H1 (cell line): ENCODE measurements around the gene AGBL1. TPM values are rescaled to one million over a fixed set of nuclear protein-coding genes. Genes with fewer than 3 reads are reported as not detected.

Source experiments
- CTCF ChIA-PET: fragments of 300-600 bp; sonication (Branson Sonifier 250); formaldehyde crosslinking; loops from one replicate; lab custom pipeline; 2021; ENCODE audit not compliant: partially characterized antibody; lab: Charles Lee
- POLR2A ChIA-PET: fragments of 300-600 bp; sonication (Branson Sonifier 250); formaldehyde crosslinking; loops from one replicate; lab custom pipeline; 2021; ENCODE audit warnings: inconsistent platforms; ENCODE audit not compliant: partially characterized antibody; lab: Charles Lee
- DNase-seq, 2 experiments: peaks; one replicate each; pipeline versions ENCODE4 v3.0.0 to v3.0.0-alpha.2; 2010 to 2022; ENCODE audit warnings: low spot score in 2 of 2, low read depth in 1 of 2, mixed read lengths in 1 of 2
- FAIRE-seq: peaks from 2 replicates; lab custom pipeline; 2011; peaks lifted over from hg19 to GRCh38; lab: Jason Lieb, UNC
- H2AFZ ChIP-seq: 2 replicates; pipeline ENCODE4 v1.8.1; 2012; ENCODE audit warnings: low read length, inconsistent platforms
- H2AK5ac ChIP-seq: 2 replicates; pipeline ENCODE4 v1.6.1; 2013; ENCODE audit warnings: low read depth, low read length
- H2BK120ac ChIP-seq: replicated peaks from 2 replicates; pipeline ENCODE3; 2013; ENCODE audit warnings: low read depth, low read length, inconsistent platforms
- H2BK12ac ChIP-seq: 2 replicates; pipeline ENCODE4 v1.6.1; 2013; ENCODE audit warnings: low read depth, low read length
- H2BK15ac ChIP-seq: 2 replicates; pipeline ENCODE4 v1.6.1; 2013; ENCODE audit warnings: low read length
- H2BK20ac ChIP-seq: 2 replicates; pipeline ENCODE4 v1.6.1; 2013; ENCODE audit warnings: low read length
- H2BK5ac ChIP-seq: 2 replicates; pipeline ENCODE4 v1.6.1; 2013; ENCODE audit warnings: low read depth, low read length
- H3K14ac ChIP-seq: 2 replicates; pipeline ENCODE4 v1.6.1; 2013; ENCODE audit warnings: inconsistent platforms; ENCODE audit not compliant: insufficient read length
- H3K18ac ChIP-seq: 2 replicates; pipeline ENCODE4 v1.6.1; 2013; ENCODE audit warnings: low read length; ENCODE audit errors: extremely low read depth
- H3K23ac ChIP-seq: 2 replicates; pipeline ENCODE4 v1.6.1; 2013; ENCODE audit warnings: inconsistent platforms; ENCODE audit not compliant: insufficient read length
- H3K23me2 ChIP-seq: 2 replicates; pipeline ENCODE4 v1.6.1; 2013; ENCODE audit warnings: low read depth, low read length
- H3K27ac ChIP-seq: 2 replicates; pipeline ENCODE4 v1.6.1; 2011; ENCODE audit warnings: low read depth, low read length, inconsistent platforms
- H3K27me3 ChIP-seq, 4 experiments: replicated peaks in 1 of 4; 1 replicate in 1 of 4; 2 replicates in 3 of 4; pipeline versions ENCODE4 v1.6.1 to v1.8.1; 2011 to 2013; ENCODE audit warnings: low read length in 3 of 4, mild to moderate bottlenecking in 3 of 4, inconsistent platforms in 2 of 4, mixed read lengths in 2 of 4, moderate library complexity in 1 of 4; ENCODE audit not compliant: control insufficient read depth in 3 of 4, insufficient read depth in 3 of 4; ENCODE audit errors: extremely low read depth in 1 of 4
- H3K36me3 ChIP-seq, 4 experiments: 2 replicates each; pipeline versions ENCODE4 v1.6.1 to v1.8.1; 2011 to 2013; ENCODE audit warnings: mild to moderate bottlenecking in 4 of 4, low read length in 3 of 4, moderate library complexity in 2 of 4, control low read depth in 1 of 4, inconsistent platforms in 1 of 4; ENCODE audit not compliant: insufficient read depth in 4 of 4, control insufficient read depth in 2 of 4
- H3K4ac ChIP-seq: replicated peaks from 2 replicates; pipeline ENCODE3; 2013; ENCODE audit warnings: low read length, low read depth, mixed read lengths, inconsistent platforms; ENCODE audit not compliant: insufficient read length
- H3K4me1 ChIP-seq, 4 experiments: replicated peaks in 1 of 4; 1 replicate in 1 of 4; 2 replicates in 3 of 4; pipeline versions ENCODE4 v1.6.1 to v1.8.1; 2011 to 2013; ENCODE audit warnings: low read length in 3 of 4, inconsistent platforms in 2 of 4, mixed read lengths in 1 of 4; ENCODE audit not compliant: insufficient read depth in 4 of 4, control insufficient read depth in 3 of 4
- H3K4me2 ChIP-seq, 2 experiments: 2 replicates each; pipeline versions ENCODE4 v1.6.1 to v1.8.1; 2011 to 2013; ENCODE audit warnings: low read depth in 2 of 2, low read length in 2 of 2, control low read depth in 1 of 2, inconsistent platforms in 1 of 2, mild to moderate bottlenecking in 1 of 2; ENCODE audit not compliant: insufficient read depth in 1 of 2
- H3K4me3 ChIP-seq, 4 experiments: fragments of 200-600, 300-600 bp in 1 of 4; sonication (generic), shearing (Covaris generic), sonication (Bioruptor Twin) in 1 of 4; 2 replicates each; pipeline versions ENCODE4 v1.5.1 to v1.8.1; 2011 to 2016; ENCODE audit warnings: low read length in 4 of 4, low read depth in 3 of 4, control low read depth in 2 of 4, inconsistent platforms in 2 of 4, mild to moderate bottlenecking in 2 of 4, mixed read lengths in 1 of 4, moderate library complexity in 1 of 4; ENCODE audit not compliant: insufficient read depth in 2 of 4; ENCODE audit errors: extremely low read depth in 1 of 4
- H3K56ac ChIP-seq: replicated peaks from 2 replicates; pipeline ENCODE3; 2013; ENCODE audit warnings: low read depth, mild to moderate bottlenecking, mixed read lengths, low read length, inconsistent platforms; ENCODE audit not compliant: insufficient read length
- H3K79me1 ChIP-seq: 2 replicates; pipeline ENCODE4 v1.6.1; 2013; ENCODE audit warnings: low read depth, low read length, control low read depth
- H3K79me2 ChIP-seq, 2 experiments: 2 replicates each; pipeline versions ENCODE4 v1.6.1 to v1.8.1; 2012 to 2013; ENCODE audit warnings: low read length in 2 of 2, mild to moderate bottlenecking in 2 of 2, inconsistent platforms in 1 of 2; ENCODE audit not compliant: insufficient read depth in 2 of 2, control insufficient read depth in 1 of 2
- H3K9ac ChIP-seq, 4 experiments: replicated peaks in 1 of 4; 1 replicate in 1 of 4; 2 replicates in 3 of 4; pipeline versions ENCODE4 v1.6.1 to v1.8.1; 2011 to 2013; ENCODE audit warnings: low read depth in 3 of 4, low read length in 3 of 4, control low read depth in 2 of 4, mild to moderate bottlenecking in 2 of 4, moderate library complexity in 2 of 4, inconsistent platforms in 1 of 4; ENCODE audit errors: extremely low read depth in 1 of 4
- H3K9me3 ChIP-seq, 2 experiments: 2 replicates each; pipeline versions ENCODE4 v1.6.1 to v1.8.1; 2012 to 2013; ENCODE audit warnings: mild to moderate bottlenecking in 2 of 2, moderate library complexity in 2 of 2, control low read depth in 1 of 2, inconsistent platforms in 1 of 2, low read depth in 1 of 2, low read length in 1 of 2, mixed read lengths in 1 of 2; ENCODE audit not compliant: insufficient read depth in 2 of 2
- H4K20me1 ChIP-seq, 2 experiments: replicated peaks in 1 of 2; 2 replicates each; pipeline versions ENCODE3 to v1.8.1; 2011 to 2013; ENCODE audit warnings: inconsistent platforms in 2 of 2, low read length in 2 of 2, mild to moderate bottlenecking in 1 of 2; ENCODE audit not compliant: insufficient read depth in 2 of 2, control insufficient read depth in 1 of 2
- H4K5ac ChIP-seq: 2 replicates; pipeline ENCODE4 v1.6.1; 2013; ENCODE audit warnings: low read length, low read depth, mixed read lengths, inconsistent platforms; ENCODE audit not compliant: insufficient read length
- H4K8ac ChIP-seq: 2 replicates; pipeline ENCODE4 v1.8.0; 2013; ENCODE audit warnings: mild to moderate bottlenecking, moderate library complexity, low read length, inconsistent platforms; ENCODE audit not compliant: insufficient read depth; ENCODE audit errors: extremely low read depth
- H4K91ac ChIP-seq: replicated peaks from 2 replicates; pipeline ENCODE3; 2013; ENCODE audit warnings: low read length, mixed read lengths, inconsistent platforms; ENCODE audit not compliant: insufficient read length
- ATF3 ChIP-seq: IDR thresholded peaks from 2 replicates; pipeline ENCODE4 v1.6.1; 2011; ENCODE audit warnings: low read depth, mild to moderate bottlenecking, low read length; ENCODE audit not compliant: insufficient read depth
- BRCA1 ChIP-seq: IDR thresholded peaks from 2 replicates; pipeline ENCODE4 v1.6.1; 2012; ENCODE audit warnings: low read depth, low read length, improper control_type of control experiment
- CHD1 ChIP-seq: IDR thresholded peaks from 2 replicates; pipeline ENCODE4 v1.6.1; 2012; ENCODE audit warnings: low read depth, low read length, improper control_type of control experiment
- EZH2 ChIP-seq: fragments of 200-600 bp; sonication (generic); IDR thresholded peaks from 2 replicates; pipeline ENCODE4 v1.7.1; 2012; ENCODE audit warnings: low read depth, mild to moderate bottlenecking, moderate library complexity, low read length, inconsistent platforms; ENCODE audit not compliant: severe bottlenecking
- JUN ChIP-seq: IDR thresholded peaks from 2 replicates; pipeline ENCODE4 v1.6.1; 2011; ENCODE audit warnings: low read depth, mild to moderate bottlenecking, improper control_type of control experiment, low read length
- KDM1A ChIP-seq: fragments of 200-600, 300-600 bp; sonication (generic); IDR thresholded peaks from 2 replicates; pipeline ENCODE4 v1.7.1; 2016; ENCODE audit warnings: mild to moderate bottlenecking, low read length, borderline replicate concordance
- POLR2AphosphoS5 ChIP-seq: IDR thresholded peaks from 2 replicates; pipeline ENCODE4 v1.6.1; 2011; ENCODE audit warnings: low read depth, low read length
- SP2 ChIP-seq: IDR thresholded peaks from 2 replicates; pipeline ENCODE4 v1.6.1; 2012; ENCODE audit warnings: mild to moderate bottlenecking, low read length, inconsistent platforms
- TEAD4 ChIP-seq: IDR thresholded peaks from 2 replicates; pipeline ENCODE4 v1.6.1; 2012; ENCODE audit warnings: low read depth, low read length, inconsistent platforms, mixed read lengths
- WGBS, 2 experiments: shearing (Covaris generic) in 1 of 2; methylation state at CpG; one replicate each; pipeline versions ENCODE4 v1.1.6 to v1.1.7; 2013 to 2015; ENCODE audit warnings: low lambda C conversion rate in 2 of 2, mixed read lengths in 2 of 2, inconsistent platforms in 1 of 2, low coverage in 1 of 2, missing lambda C conversion rate in 1 of 2; ENCODE audit not compliant: insufficient replicate concordance in 2 of 2, insufficient coverage in 1 of 2, insufficient read length in 1 of 2; ENCODE audit errors: extremely low coverage in 1 of 2, missing lambda C conversion rate in 1 of 2; 5-methylcytosine and 5-hydroxymethylcytosine counted together
- polyA plus RNA-seq, 7 experiments: library from polyadenylated mRNA; depleted of rRNA in 3 of 7; stranded (reverse) in 5 of 7; unstranded in 2 of 7; fragments of >200 nt in 5 of 7; fragments of 200-250 nt in 2 of 7; gene quantifications; 1 replicate in 5 of 7; 2 replicates in 1 of 7; 4 replicates in 1 of 7; pipeline versions ENCODE4 v1.2.1 to v1.2.3, GENCODE V29; 2011 to 2013; ENCODE audit warnings: missing spikeins in 2 of 7, mixed read lengths in 2 of 7
- total RNA-seq: library from RNA; stranded (reverse); fragmentation: NEBNext Ultra II Directional; extraction: Animal tissue kit (Norgen Biotek cat#: 25700); gene quantifications from 2 replicates; pipeline ENCODE4 v1.2.1, GENCODE V29; 2021

AGBL1 gene
- total and polyA plus RNA-seq, 2 of the 8 experiments (the other 6 are each of a cell fraction or from before 2014, with no cell fraction given), result not detected

- H3K9ac ChIP-seq, result no peak overlapping the region
- no peak overlapping the region for H2AK5ac ChIP-seq
- no peak overlapping the region for H3K18ac ChIP-seq
- H3K14ac ChIP-seq, result no peak overlapping the region
- H3K23ac ChIP-seq, result no peak overlapping the region
- H3K36me3 ChIP-seq, result no peaks in the 10 kb centered on the region
- ChIA-PET CTCF (interaction anchor here (1.0 kb wide), 1 partner anchor 294 kb away, joined by 3 read pairs; no protein-coding TSS in a partner anchor), POLR2A (no interaction called here)
- H3K79me2 ChIP-seq, result no peaks in the 10 kb centered on the region
- WGBS, 2 experiments, result 92% methylated on average over 2 of the region's 2 CpGs; no CpG with 5 or more reads in 1 of the 2 experiments
- TF ChIP-seq TEAD4 (no peak), EZH2 (no peak), POLR2AphosphoS5 (no peak), CHD1 (no peak), KDM1A (no peak), ATF3 (no peak), BRCA1 (no peak), JUN (no peak), SP2 (no peak)
- no peaks in the 10 kb centered on the region for H3K79me1 ChIP-seq
- no peak overlapping the region for H2BK12ac ChIP-seq
- H3K56ac ChIP-seq, result no peak overlapping the region
- no peaks in the 10 kb centered on the region; the same call in 1 of the 2 replicates for H3K23me2 ChIP-seq
- H2AFZ ChIP-seq, result no peak overlapping the region
- no peak overlapping the region for H3K4ac ChIP-seq
- H3K4me2 ChIP-seq, result no peak overlapping the region
- no peak overlapping the region for H4K5ac ChIP-seq
- H4K20me1 ChIP-seq, result no peaks in the 10 kb centered on the region
- H2BK20ac ChIP-seq, result no peak overlapping the region
- no peaks in the 10 kb centered on the region for H3K27me3 ChIP-seq
- peaks cover 0 to 3% (median 0%) of the 10 kb centered on the region in 4 experiments; a peak in 1 of 7 replicates for H3K4me1 ChIP-seq
- H2BK120ac ChIP-seq, result no peak overlapping the region
- no peak overlapping the region for H2BK15ac ChIP-seq
- H4K91ac ChIP-seq, result no peak overlapping the region
- H3K4me3 ChIP-seq, result no peak overlapping the region
- DNase-seq, result no peak
- no peak overlapping the region for H4K8ac ChIP-seq
- FAIRE-seq, result no peak
- H3K9me3 ChIP-seq, result peaks cover 0 to 6% of the 10 kb centered on the region in 2 experiments; a peak in 1 of 4 replicates
- H2BK5ac ChIP-seq, result no peak overlapping the region
- H3K27ac ChIP-seq, result no peak overlapping the region
Observed at GRCh38 chr15:86610038-86610437, 530.4 kb downstream of the AGBL1 start.
